SK-N-SH treated with all-trans-retinoic acid at 6 μM for 48 hours (cell line): ENCODE measurements around the gene PALD1.

Source experiments
- ARNTL ChIP-seq: fragments of 450-650 bp; formaldehyde crosslinking; IDR thresholded peaks from 2 replicates; pipeline ENCODE4 v1.5.0; 2020; ENCODE audit warnings: low read depth, mild to moderate bottlenecking, moderate library complexity, borderline replicate concordance
- GLIS3 ChIP-seq: fragments of 250-450 bp; sonication (Bioruptor Pico); IDR thresholded peaks from 2 replicates; pipeline ENCODE4 v1.5.0; 2020; ENCODE audit warnings: mild to moderate bottlenecking, moderate library complexity
- TCF4 ChIP-seq: fragments of 250-450 bp; sonication (Bioruptor Pico); IDR thresholded peaks from 2 replicates; pipeline ENCODE4 v1.8.0; 2021; ENCODE audit warnings: mild to moderate bottlenecking, moderate library complexity, borderline replicate concordance
- ZC3H10 ChIP-seq: fragments of 250-450 bp; sonication (Bioruptor Pico); IDR thresholded peaks from 2 replicates; pipeline ENCODE4 v1.5.1; 2021; ENCODE audit warnings: mild to moderate bottlenecking, moderate library complexity
- ZFP3 ChIP-seq: fragments of 250-450 bp; sonication (Bioruptor Pico); IDR thresholded peaks from 2 replicates; pipeline ENCODE4 v1.5.0; 2020; ENCODE audit warnings: mild to moderate bottlenecking, moderate library complexity
- ZNF70 ChIP-seq: fragments of 450-650 bp; formaldehyde crosslinking; IDR thresholded peaks from 2 replicates; pipeline ENCODE4 v1.5.0; 2020; ENCODE audit warnings: mild to moderate bottlenecking, moderate library complexity
- TF ChIP-seq, protein P1 (sequence below): fragments of 250-450 bp; sonication (Bioruptor Pico); IDR thresholded peaks from 2 replicates; pipeline ENCODE4 v1.5.0; 2020; ENCODE audit warnings: mild to moderate bottlenecking, moderate library complexity

DNA sequence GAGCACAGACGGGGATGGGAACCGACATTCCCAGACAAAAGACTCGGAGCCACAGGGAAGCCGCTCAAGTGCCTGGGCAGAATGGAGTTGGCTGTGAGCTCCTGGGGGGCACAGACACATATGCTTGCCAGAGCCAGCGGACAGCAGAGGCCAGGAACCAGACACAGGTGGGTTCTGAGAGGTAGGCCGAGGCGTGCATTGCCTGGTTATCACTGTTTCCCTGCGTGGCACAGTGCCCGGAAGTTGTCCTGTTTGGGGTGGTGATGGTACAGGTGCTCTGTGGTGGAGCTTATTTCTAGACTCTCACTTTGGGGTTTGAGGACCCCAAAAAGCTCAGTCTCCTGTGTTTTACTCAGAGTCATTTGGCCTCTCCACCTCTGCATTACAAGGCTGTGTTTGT is 2.5 kb downstream of the PALD1 start:
- no peak for TF ChIP-seq ZNF70 (CRISPR knock-in tag)
- TF ChIP-seq ZC3H10 (CRISPR knock-in tag) = no peak
- no peak for TF ChIP-seq GLIS3 (CRISPR knock-in tag)
- no peak for TF ChIP-seq TCF4 (CRISPR knock-in tag)
- TF ChIP-seq, protein P1, sequence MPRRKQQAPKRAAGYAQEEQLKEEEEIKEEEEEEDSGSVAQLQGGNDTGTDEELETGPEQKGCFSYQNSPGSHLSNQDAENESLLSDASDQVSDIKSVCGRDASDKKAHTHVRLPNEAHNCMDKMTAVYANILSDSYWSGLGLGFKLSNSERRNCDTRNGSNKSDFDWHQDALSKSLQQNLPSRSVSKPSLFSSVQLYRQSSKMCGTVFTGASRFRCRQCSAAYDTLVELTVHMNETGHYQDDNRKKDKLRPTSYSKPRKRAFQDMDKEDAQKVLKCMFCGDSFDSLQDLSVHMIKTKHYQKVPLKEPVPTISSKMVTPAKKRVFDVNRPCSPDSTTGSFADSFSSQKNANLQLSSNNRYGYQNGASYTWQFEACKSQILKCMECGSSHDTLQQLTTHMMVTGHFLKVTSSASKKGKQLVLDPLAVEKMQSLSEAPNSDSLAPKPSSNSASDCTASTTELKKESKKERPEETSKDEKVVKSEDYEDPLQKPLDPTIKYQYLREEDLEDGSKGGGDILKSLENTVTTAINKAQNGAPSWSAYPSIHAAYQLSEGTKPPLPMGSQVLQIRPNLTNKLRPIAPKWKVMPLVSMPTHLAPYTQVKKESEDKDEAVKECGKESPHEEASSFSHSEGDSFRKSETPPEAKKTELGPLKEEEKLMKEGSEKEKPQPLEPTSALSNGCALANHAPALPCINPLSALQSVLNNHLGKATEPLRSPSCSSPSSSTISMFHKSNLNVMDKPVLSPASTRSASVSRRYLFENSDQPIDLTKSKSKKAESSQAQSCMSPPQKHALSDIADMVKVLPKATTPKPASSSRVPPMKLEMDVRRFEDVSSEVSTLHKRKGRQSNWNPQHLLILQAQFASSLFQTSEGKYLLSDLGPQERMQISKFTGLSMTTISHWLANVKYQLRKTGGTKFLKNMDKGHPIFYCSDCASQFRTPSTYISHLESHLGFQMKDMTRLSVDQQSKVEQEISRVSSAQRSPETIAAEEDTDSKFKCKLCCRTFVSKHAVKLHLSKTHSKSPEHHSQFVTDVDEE (CRISPR knock-in tag) = no peak
- no peak for TF ChIP-seq ARNTL
- no peak for TF ChIP-seq ZFP3 (CRISPR knock-in tag)
